ENCODE measurements around the gene DNMT3L.

The DNMT3L gene

GRCh38 chr21:44282370-44282769, 20.7 kb upstream of the DNMT3L start:
- Histone ChIP-seq H3K9ac (ENCODE audit: low read length) (no peak overlapping the region), H3K27ac (ENCODE audit: low read length) (no peak overlapping the region), H3K4me3 (ENCODE audit: low read length) (no peak overlapping the region), H3K9me3 (replicated peaks; ENCODE audit: insufficient read depth, low read length) (no peaks in the 10 kb centered on the region), H3K79me2 (ENCODE audit: low read length) (no peaks in the 10 kb centered on the region), H4K20me1 (ENCODE audit: insufficient read depth, low read length) (no peaks in the 10 kb centered on the region), H3K4me2 (ENCODE audit: low read depth, low read length) (no peak overlapping the region), H3K4me1 (ENCODE audit: low read length) (no peaks in the 10 kb centered on the region), H3F3A (ENCODE audit: insufficient read depth, low read length) (no peaks in the 10 kb centered on the region), H2AFZ (ENCODE audit: low read length) (no peak overlapping the region), H3K9me2 (replicated peaks; ENCODE audit: insufficient read depth, low read length) (no peaks in the 10 kb centered on the region), H3K27me3 (replicated peaks; ENCODE audit: insufficient read depth, low read length) (peaks cover 73% of the 10 kb centered on the region), H3K36me3 (replicated peaks; ENCODE audit: insufficient read depth, low read length) (no peaks in the 10 kb centered on the region)
- no peak for DNase-seq
- TF ChIP-seq CTCF (IDR thresholded peaks at IDR 0.05; ENCODE audit: low read length): no peak
- TF ChIP-seq EZH2phosphoT487 (IDR thresholded peaks at IDR 0.05; ENCODE audit: low read length): no peak
- no peak for TF ChIP-seq EZH2 (optimal IDR thresholded peaks at IDR 0.05; ENCODE audit: low read depth, low read length)

GRCh38 chr21:44281801-44282200, 20.1 kb upstream of the DNMT3L start:
- H2AFZ ChIP-seq (ENCODE audit: low read length): no peak overlapping the region

GRCh38 chr21:44279354-44280260, 17.9 kb upstream of the DNMT3L start:
- Histone ChIP-seq H3K36me3 (replicated peaks; ENCODE audit: insufficient read depth, low read length) (no peaks in the 10 kb centered on the region), H3K27me3 (replicated peaks; ENCODE audit: insufficient read depth, low read length) (peaks cover 51% of the 10 kb centered on the region), H3K4me1 (ENCODE audit: low read length) (no peaks in the 10 kb centered on the region), H4K20me1 (ENCODE audit: insufficient read depth, low read length) (no peaks in the 10 kb centered on the region), H3K9me2 (replicated peaks; ENCODE audit: insufficient read depth, low read length) (no peaks in the 10 kb centered on the region), H3F3A (ENCODE audit: insufficient read depth, low read length) (no peaks in the 10 kb centered on the region), H3K79me2 (ENCODE audit: low read length) (no peaks in the 10 kb centered on the region), H3K27ac (ENCODE audit: low read length) (no peak overlapping the region), H3K9me3 (replicated peaks; ENCODE audit: insufficient read depth, low read length) (no peaks in the 10 kb centered on the region), H3K9ac (ENCODE audit: low read length) (no peak overlapping the region), H3K4me2 (ENCODE audit: low read depth, low read length) (no peak overlapping the region), H2AFZ (ENCODE audit: low read length) (no peak overlapping the region), H3K4me3 (ENCODE audit: low read length) (no peak overlapping the region)
- DNase-seq: no peak
- TF ChIP-seq EZH2phosphoT487 (IDR thresholded peaks at IDR 0.05; ENCODE audit: low read length) (no peak), CTCF (IDR thresholded peaks at IDR 0.05; ENCODE audit: low read length) (no peak), EZH2 (optimal IDR thresholded peaks at IDR 0.05; ENCODE audit: low read depth, low read length) (no peak)

More at GRCh38 chr21:44281801-44282200, 20.1 kb upstream of the DNMT3L start:
- Histone ChIP-seq H3K4me2 (ENCODE audit: low read depth, low read length) (no peak overlapping the region), H3K9me2 (replicated peaks; ENCODE audit: insufficient read depth, low read length) (no peaks in the 10 kb centered on the region), H4K20me1 (ENCODE audit: insufficient read depth, low read length) (no peaks in the 10 kb centered on the region), H3F3A (ENCODE audit: insufficient read depth, low read length) (no peaks in the 10 kb centered on the region), H3K27ac (ENCODE audit: low read length) (no peak overlapping the region), H3K4me1 (ENCODE audit: low read length) (no peaks in the 10 kb centered on the region), H3K36me3 (replicated peaks; ENCODE audit: insufficient read depth, low read length) (no peaks in the 10 kb centered on the region), H3K9me3 (replicated peaks; ENCODE audit: insufficient read depth, low read length) (no peaks in the 10 kb centered on the region), H3K27me3 (replicated peaks; ENCODE audit: insufficient read depth, low read length) (peaks cover 67% of the 10 kb centered on the region), H3K4me3 (ENCODE audit: low read length) (no peak overlapping the region), H3K79me2 (ENCODE audit: low read length) (no peaks in the 10 kb centered on the region), H3K9ac (ENCODE audit: low read length) (no peak overlapping the region)
- no peak for TF ChIP-seq EZH2phosphoT487 (IDR thresholded peaks at IDR 0.05; ENCODE audit: low read length)
- no peak for TF ChIP-seq EZH2 (optimal IDR thresholded peaks at IDR 0.05; ENCODE audit: low read depth, low read length)
- no peak for TF ChIP-seq CTCF (IDR thresholded peaks at IDR 0.05; ENCODE audit: low read length)
- DNase-seq: no peak
